ENCODE data around the gene CCDC91. TPM values are rescaled to one million over a fixed set of nuclear protein-coding genes. Genes with fewer than 3 reads are reported as not detected.

Gene CCDC91
- total and polyA plus RNA-seq, 3 donors from 2014 or later: 60.6 to 226 (median 92.1) TPM

DNA sequence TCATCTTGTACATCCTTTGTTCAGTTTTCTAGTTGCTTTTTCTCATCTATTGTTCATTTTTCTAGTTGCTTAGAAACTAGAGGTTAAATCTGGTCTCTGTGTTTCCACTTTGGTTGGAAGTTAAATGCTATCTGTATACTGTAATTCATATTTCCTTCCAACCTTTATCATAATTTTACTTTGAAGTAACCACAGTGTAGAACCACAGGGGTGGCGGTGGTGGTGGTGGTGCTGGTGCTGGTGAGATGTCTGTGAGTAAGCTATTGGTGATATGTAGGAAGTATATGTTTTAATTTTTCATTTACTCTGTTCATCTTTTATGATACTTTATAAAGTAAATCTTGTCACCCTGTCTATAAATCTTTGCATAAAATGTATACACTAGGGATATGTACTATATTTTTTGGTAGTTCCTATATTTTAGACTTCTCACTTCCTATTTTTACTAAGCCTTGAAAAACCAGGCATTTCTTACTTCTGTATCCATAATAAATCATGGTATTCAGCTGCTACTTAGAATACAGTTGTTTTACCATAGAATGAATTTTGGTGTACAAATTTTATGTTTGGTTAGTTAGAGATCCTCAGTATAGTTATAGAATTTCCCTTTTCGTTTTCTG lies 31.9 kb downstream of the CCDC91 start:
- H3K36me3 ChIP-seq (ENCODE audit: low read depth, missing control alignments): no peaks in the 10 kb centered on the region
- TF ChIP-seq, protein P1, sequence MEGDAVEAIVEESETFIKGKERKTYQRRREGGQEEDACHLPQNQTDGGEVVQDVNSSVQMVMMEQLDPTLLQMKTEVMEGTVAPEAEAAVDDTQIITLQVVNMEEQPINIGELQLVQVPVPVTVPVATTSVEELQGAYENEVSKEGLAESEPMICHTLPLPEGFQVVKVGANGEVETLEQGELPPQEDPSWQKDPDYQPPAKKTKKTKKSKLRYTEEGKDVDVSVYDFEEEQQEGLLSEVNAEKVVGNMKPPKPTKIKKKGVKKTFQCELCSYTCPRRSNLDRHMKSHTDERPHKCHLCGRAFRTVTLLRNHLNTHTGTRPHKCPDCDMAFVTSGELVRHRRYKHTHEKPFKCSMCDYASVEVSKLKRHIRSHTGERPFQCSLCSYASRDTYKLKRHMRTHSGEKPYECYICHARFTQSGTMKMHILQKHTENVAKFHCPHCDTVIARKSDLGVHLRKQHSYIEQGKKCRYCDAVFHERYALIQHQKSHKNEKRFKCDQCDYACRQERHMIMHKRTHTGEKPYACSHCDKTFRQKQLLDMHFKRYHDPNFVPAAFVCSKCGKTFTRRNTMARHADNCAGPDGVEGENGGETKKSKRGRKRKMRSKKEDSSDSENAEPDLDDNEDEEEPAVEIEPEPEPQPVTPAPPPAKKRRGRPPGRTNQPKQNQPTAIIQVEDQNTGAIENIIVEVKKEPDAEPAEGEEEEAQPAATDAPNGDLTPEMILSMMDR (IDR thresholded peaks at IDR 0.05): no peak
- no peak for TF ChIP-seq POLR2A (IDR thresholded peaks at IDR 0.05)
- intact Hi-C loops (cut with DNase I; ENCODE audit: low total_unique reads): no loop called here

DNA sequence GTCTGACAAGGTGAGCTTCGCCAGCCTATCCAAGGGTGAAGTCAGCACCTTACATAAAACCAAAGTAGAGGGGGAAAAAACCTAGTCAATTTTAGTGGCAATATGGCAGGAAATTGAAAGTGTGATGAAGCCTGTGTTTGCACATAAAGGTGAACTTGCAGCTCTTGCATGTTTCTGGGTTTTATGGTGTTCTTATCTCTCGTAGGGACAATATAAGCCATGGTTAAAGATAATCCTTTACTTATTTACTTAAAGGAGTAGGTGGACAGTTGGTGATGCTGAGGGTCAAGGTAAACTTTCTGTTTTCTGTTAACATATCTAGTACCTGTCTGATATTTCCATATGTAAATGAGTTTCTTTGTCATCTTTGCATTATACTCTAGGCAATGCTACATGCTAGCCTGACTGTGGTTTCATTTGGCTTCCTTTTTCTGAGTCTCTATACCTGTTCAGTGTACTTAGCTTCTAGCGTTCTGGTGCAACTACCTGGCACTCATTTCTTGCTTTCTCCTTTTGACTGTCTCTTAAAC lies 32.8 kb downstream of the CCDC91 start:
- Histone ChIP-seq H3K4me3 (no peak overlapping the region), H3K27ac (no peak overlapping the region), H3K36me3 (ENCODE audit: low read depth, missing control alignments) (no peaks in the 10 kb centered on the region), H3K9me3 (no peaks in the 10 kb centered on the region), H3K27me3 (no peaks in the 10 kb centered on the region), H3K4me1 (no peaks in the 10 kb centered on the region)
- WGBS, 2 donors: 93% methylated on average over 3 of the region's 3 CpGs
- DNase-seq: no peak
- intact Hi-C loops (cut with DNase I; ENCODE audit: low total_unique reads): no loop called here
- TF ChIP-seq, protein P1 (IDR thresholded peaks at IDR 0.05): no peak
- TF ChIP-seq POLR2A (IDR thresholded peaks at IDR 0.05): no peak

More for the DNA sequence above, 31.9 kb downstream of the CCDC91 start:
- no peaks in the 10 kb centered on the region for H3K27me3 ChIP-seq
- no peak overlapping the region for H3K27ac ChIP-seq
- 92 to 93% methylated on average over 2 of the region's 2 CpGs for WGBS, 2 donors
- no peak for DNase-seq
- no peaks in the 10 kb centered on the region for H3K4me1 ChIP-seq
- H3K9me3 ChIP-seq: no peaks in the 10 kb centered on the region
- H3K4me3 ChIP-seq: no peak overlapping the region

DNA sequence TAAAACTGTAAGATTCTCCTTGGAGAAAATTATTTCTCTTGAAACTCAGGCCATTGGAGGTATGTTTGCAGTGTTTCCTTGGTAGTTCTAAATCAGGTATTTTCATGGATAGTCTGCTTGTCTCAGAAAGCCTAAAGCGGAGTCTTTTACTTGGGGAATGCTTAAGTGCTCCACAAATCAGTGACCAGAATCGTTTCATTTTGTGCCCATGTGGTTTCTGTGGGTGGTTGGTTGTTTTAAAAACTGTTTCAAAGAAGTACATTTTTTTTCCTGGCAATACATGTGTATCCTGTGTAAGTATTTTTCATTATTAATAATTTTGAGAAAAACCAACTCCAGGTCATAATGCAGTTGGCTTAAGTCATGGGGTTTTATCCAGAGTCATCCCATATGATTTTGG lies 33.6 kb downstream of the CCDC91 start:
- no peak for DNase-seq
- H3K27me3 ChIP-seq: no peaks in the 10 kb centered on the region
- 82 to 86% methylated on average over 2 of the region's 2 CpGs for WGBS, 2 donors
- H3K36me3 ChIP-seq (ENCODE audit: low read depth, missing control alignments): no peaks in the 10 kb centered on the region
- no peak overlapping the region for H3K4me3 ChIP-seq
- H3K27ac ChIP-seq: no peak overlapping the region
- no peaks in the 10 kb centered on the region for H3K4me1 ChIP-seq
- intact Hi-C loops (cut with DNase I; ENCODE audit: low total_unique reads): no loop called here
- TF ChIP-seq POLR2A (IDR thresholded peaks at IDR 0.05): no peak
- TF ChIP-seq, protein P1 (IDR thresholded peaks at IDR 0.05): no peak
- H3K9me3 ChIP-seq: no peaks in the 10 kb centered on the region

DNA sequence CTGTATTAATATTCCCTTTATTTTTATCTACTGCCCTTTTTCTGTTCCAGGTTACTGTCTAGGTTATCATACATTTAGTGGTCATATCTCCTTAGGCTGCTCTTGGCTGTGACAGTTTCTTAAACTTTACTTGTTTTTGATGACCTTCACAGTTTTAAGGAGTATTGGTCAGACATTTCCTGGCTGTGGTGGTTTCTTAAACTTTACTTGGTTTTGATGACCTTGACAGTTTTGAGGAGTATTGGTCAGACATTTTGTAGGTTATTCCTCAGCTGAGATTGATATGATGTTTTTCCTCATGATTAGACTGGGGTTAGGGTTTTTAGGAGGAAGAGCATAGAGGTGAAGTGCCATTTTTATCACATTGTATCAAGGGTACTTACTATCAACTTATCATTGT lies 36.4 kb downstream of the CCDC91 start:
- no peak for TF ChIP-seq POLR2A (IDR thresholded peaks at IDR 0.05)
- TF ChIP-seq, protein P1 (IDR thresholded peaks at IDR 0.05): no peak
- Histone ChIP-seq H3K36me3 (ENCODE audit: low read depth, missing control alignments) (no peaks in the 10 kb centered on the region), H3K4me3 (no peak overlapping the region), H3K27ac (no peak overlapping the region), H3K9me3 (no peaks in the 10 kb centered on the region), H3K4me1 (no peaks in the 10 kb centered on the region), H3K27me3 (no peaks in the 10 kb centered on the region)
- intact Hi-C loops (cut with DNase I; ENCODE audit: low total_unique reads): no loop called here
- DNase-seq: no peak

DNA sequence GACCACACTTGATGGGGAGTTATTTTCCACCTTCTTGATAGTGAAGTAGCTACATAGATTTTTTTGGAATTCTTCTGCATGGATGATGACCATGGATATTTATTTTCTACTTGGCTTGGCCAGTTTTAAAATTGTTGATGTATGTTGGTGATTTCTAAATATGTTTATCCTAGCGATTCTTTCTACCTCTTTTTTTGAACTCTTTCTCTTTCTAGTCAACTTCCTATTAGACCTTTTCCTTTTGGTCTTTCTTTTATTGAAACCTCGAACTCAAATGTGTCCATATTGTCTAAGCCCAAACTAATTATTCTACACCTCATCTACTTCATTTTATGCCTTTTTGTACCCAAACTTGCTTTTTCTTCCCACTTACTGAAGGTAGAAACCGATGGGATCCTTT lies 37.0 kb downstream of the CCDC91 start:
- Histone ChIP-seq H3K27ac (no peak overlapping the region), H3K36me3 (ENCODE audit: low read depth, missing control alignments) (no peaks in the 10 kb centered on the region), H3K27me3 (no peaks in the 10 kb centered on the region), H3K9me3 (no peaks in the 10 kb centered on the region), H3K4me1 (no peaks in the 10 kb centered on the region), H3K4me3 (no peak overlapping the region)
- 91 to 100% methylated on average over 3 of the region's 3 CpGs for WGBS, 2 donors
- intact Hi-C loops (cut with DNase I; ENCODE audit: low total_unique reads): no loop called here
- no peak for TF ChIP-seq POLR2A (IDR thresholded peaks at IDR 0.05)
- TF ChIP-seq, protein P1 (IDR thresholded peaks at IDR 0.05): no peak
- no peak for DNase-seq
